Right lobe of liver (tissue), 6 donors: ENCODE results near the gene CDH4. TPM values are rescaled to one million over a fixed set of nuclear protein-coding genes. Genes with fewer than 3 reads are reported as not detected.

Experiments
- ATAC-seq, 4 donors: fragments of 200-7000 bp; cut with Tn5 transposase; one replicate each; pipeline ENCODE4 v1.9.1; 2020; ENCODE audit warnings: mild to moderate bottlenecking in 4 of 4, moderate library complexity in 4 of 4
- DNase-seq, 3 donors: peaks; one replicate each; pipeline ENCODE4 v3.0.0-alpha.2; 2020
- H3K27ac ChIP-seq, 3 donors: fragments of 200-600 bp; one replicate each; pipeline ENCODE4 v1.8.0; 2022
- H3K27me3 ChIP-seq, 2 donors: fragments of 200-600 bp; one replicate each; pipeline ENCODE4 v1.8.0; 2022
- H3K36me3 ChIP-seq, 4 donors: fragments of 200-600 bp; sonication (generic) in 1 of 4; one replicate each; pipeline versions ENCODE4 v1.5.1 to v1.8.0; 2017 to 2022; ENCODE audit warnings: control low read depth in 1 of 4
- H3K4me1 ChIP-seq, 4 donors: fragments of 200-600 bp; sonication (generic) in 1 of 4; one replicate each; pipeline versions ENCODE4 v1.5.1 to v1.8.0; 2017 to 2022; ENCODE audit warnings: control low read depth in 1 of 4
- H3K4me3 ChIP-seq, 3 donors: fragments of 200-600 bp; one replicate each; pipeline ENCODE4 v1.8.0; 2022
- H3K9me3 ChIP-seq, 4 donors: fragments of 200-600 bp; sonication (generic) in 1 of 4; one replicate each; pipeline versions ENCODE4 v1.5.1 to v1.8.0; 2017 to 2022; ENCODE audit warnings: control low read depth in 1 of 4
- CTCF ChIP-seq, 4 donors: fragments of 200-600 bp in 3 of 4; fragments of 450-650 bp in 1 of 4; IDR thresholded peaks; one replicate each; pipeline versions ENCODE4 v1.5.1 to v1.8.0; 2016 to 2022; ENCODE audit warnings: antibody characterized with exemption in 4 of 4, mild to moderate bottlenecking in 2 of 4
- POLR2A ChIP-seq: fragments of 450-650 bp; IDR thresholded peaks from one replicate; pipeline ENCODE4 v1.6.1; 2017; ENCODE audit warnings: antibody characterized with exemption, mild to moderate bottlenecking
- WGBS: methylation state at CpG from one replicate; pipeline ENCODE4 v1.1.6; 2018; ENCODE audit warnings: low coverage, low lambda C conversion rate; ENCODE audit not compliant: insufficient coverage; ENCODE audit errors: missing lambda C conversion rate; 5-methylcytosine and 5-hydroxymethylcytosine counted together
- intact Hi-C, 2 donors: fragments of 100-400 bp; cut with DNase I; formaldehyde crosslinking; loops; one replicate each; pipeline versions ENCODE4 v1.11.2 to v1.14.1; 2022
- total RNA-seq, 6 experiments: library from RNA; depleted of rRNA in 2 of 6; stranded (reverse); fragments of >200 nt in 2 of 6; fragmentation: NEBNext Ultra II Directional in 3 of 6; extraction: Animal tissue kit (Norgen Biotek cat#: 25700) in 3 of 6; gene quantifications; one replicate each; pipeline versions ENCODE4 v1.1.0 to v1.2.4, GENCODE V29; 2016 to 2023
- donor health status: DM: no; HTN: yes; CAD: no.
- donor health status: DM: no; HTN: no; CAD: no.
- donor health status: DM: no; HTN: no; CAD: no.
- donor health status: DM: no; HTN: yes; CAD: no.
- donor health status: DM: no; HTN: yes; CAD: no.

Gene CDH4
- total RNA-seq, 6 experiments from 2014 or later = 0.02 to 0.14 (median 0.09) TPM; not detected in 3

DNA sequence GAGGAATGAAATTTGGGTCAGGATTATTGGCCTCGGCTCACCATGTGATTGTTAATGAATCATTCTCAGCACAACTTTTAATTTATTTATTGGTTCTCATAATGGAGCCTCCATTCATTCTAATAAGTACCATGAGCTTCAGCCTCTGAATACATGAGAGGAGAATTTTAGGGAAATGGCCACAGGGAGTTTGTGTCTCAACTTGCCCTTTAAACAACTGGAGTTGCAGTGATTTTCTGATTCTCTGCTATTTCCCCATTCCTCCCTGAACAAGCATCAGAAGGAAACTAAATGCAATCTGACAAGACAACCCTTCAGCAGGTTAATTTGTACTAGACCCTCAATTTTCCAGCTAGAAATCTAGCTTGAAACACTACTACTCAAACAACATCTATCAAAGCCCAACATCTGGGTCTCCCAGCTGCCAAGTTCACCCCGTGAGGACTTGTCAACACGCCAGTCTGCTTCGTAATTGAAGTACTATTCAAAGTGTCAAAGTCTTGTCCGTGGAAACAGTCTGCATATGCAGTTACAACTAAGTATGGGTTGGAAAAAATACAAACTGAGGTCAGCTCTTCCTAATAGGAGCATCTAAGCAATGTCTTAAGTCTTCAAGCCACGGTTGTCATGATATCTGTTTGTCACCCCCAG, 235.4 kb downstream of the CDH4 start:
- no peaks in the 10 kb centered on the region for H3K4me1 ChIP-seq
- no peak for DNase-seq
- TF ChIP-seq POLR2A (no peak), CTCF (IDR thresholded peaks at IDR 0.05) (no peak)
- intact Hi-C loops = no loop called here
- no peak for ATAC-seq
- H3K4me3 ChIP-seq = no peak overlapping the region
- 31% methylated on average over 6 of the region's 6 CpGs for WGBS
- H3K27me3 ChIP-seq = no peaks in the 10 kb centered on the region
- H3K36me3 ChIP-seq = no peaks in the 10 kb centered on the region
- no peaks in the 10 kb centered on the region for H3K9me3 ChIP-seq
- H3K27ac ChIP-seq = no peak overlapping the region

DNA sequence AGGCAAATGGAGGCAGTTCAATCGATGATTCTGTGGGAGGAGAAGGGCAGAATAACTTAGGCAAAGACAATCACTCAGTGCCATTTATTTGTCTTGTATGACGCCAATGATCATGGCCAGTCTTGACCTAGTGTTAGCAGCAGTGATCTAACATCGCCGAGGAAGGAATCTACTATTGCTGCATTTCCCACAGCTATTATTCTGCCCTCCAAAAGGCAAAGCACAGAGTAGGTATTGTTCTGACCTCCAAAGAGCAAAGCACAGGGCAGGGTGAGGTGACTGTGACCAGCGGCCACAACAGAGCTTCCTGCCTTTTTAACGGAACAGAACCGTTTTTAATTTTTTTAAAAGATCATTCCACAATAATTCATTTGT, 235.9 kb downstream of the CDH4 start:
- intact Hi-C loops = no loop called here
- H3K4me1 ChIP-seq = no peaks in the 10 kb centered on the region
- no peak for TF ChIP-seq POLR2A
- TF ChIP-seq CTCF (IDR thresholded peaks at IDR 0.05) = no peak
- H3K27ac ChIP-seq = no peak overlapping the region
- H3K4me3 ChIP-seq = no peak overlapping the region
- H3K9me3 ChIP-seq = no peaks in the 10 kb centered on the region
- H3K36me3 ChIP-seq = no peaks in the 10 kb centered on the region
- ATAC-seq (no peak), DNase-seq (no peak)
- WGBS = 52% methylated on average over 7 of the region's 7 CpGs
- no peaks in the 10 kb centered on the region for H3K27me3 ChIP-seq

GRCh38 chr20:61490721-61491120, 238.7 kb downstream of the CDH4 start:
- intact Hi-C loops = no loop called here
- Histone ChIP-seq H3K36me3 (no peaks in the 10 kb centered on the region), H3K4me3 (no peak overlapping the region), H3K4me1 (no peaks in the 10 kb centered on the region), H3K9me3 (no peaks in the 10 kb centered on the region), H3K27me3 (no peaks in the 10 kb centered on the region), H3K27ac (no peak overlapping the region)
- DNase-seq = no peak
- 68% methylated on average over 5 of the region's 5 CpGs for WGBS
- no peak for ATAC-seq
- TF ChIP-seq POLR2A (no peak), CTCF (IDR thresholded peaks at IDR 0.05) (no peak)

- TF ChIP-seq CTCF (IDR thresholded peaks at IDR 0.05) (no peak), POLR2A (no peak)
- no peaks in the 10 kb centered on the region for H3K9me3 ChIP-seq
- H3K27ac ChIP-seq = no peak overlapping the region
- WGBS = 70% methylated on average over 3 of the region's 3 CpGs
- ATAC-seq (no peak), DNase-seq (no peak)
- H3K27me3 ChIP-seq = no peaks in the 10 kb centered on the region
- H3K36me3 ChIP-seq = no peaks in the 10 kb centered on the region
- no peaks in the 10 kb centered on the region for H3K4me1 ChIP-seq
- H3K4me3 ChIP-seq = no peak overlapping the region
- intact Hi-C loops = no loop called here
Observed at GRCh38 chr20:61492065-61492464, 240.0 kb downstream of the CDH4 start.
